BLaER1 treated with 17β-estradiol and CSF1 and Interleukin-3, amounts not matched to agents 10 nM and 100 nM (cell line): Measurements from ENCODE around the gene SDSL.
A peak's percentile ranks its signal among the peaks of the same experiment; 100 is the strongest.

Source experiments
- H3K27ac ChIP-seq, 11 experiments: shearing (Covaris generic); formaldehyde crosslinking; 2 replicates each; pipeline ENCODE4 v1.8.1; 2022
- H3K27me3 ChIP-seq, 11 experiments: shearing (Covaris generic); formaldehyde crosslinking; 2 replicates each; pipeline ENCODE4 v1.8.1; 2022
- H3K36me3 ChIP-seq, 11 experiments: shearing (Covaris generic); formaldehyde crosslinking; 2 replicates each; pipeline ENCODE4 v1.8.1; 2022
- H3K4me1 ChIP-seq, 10 experiments: shearing (Covaris generic); formaldehyde crosslinking; 2 replicates each; pipeline ENCODE4 v1.8.1; 2022
- H3K4me2 ChIP-seq, 11 experiments: shearing (Covaris generic); formaldehyde crosslinking; 2 replicates each; pipeline ENCODE4 v1.8.1; 2022
- H3K4me3 ChIP-seq, 10 experiments: shearing (Covaris generic); formaldehyde crosslinking; 2 replicates each; pipeline ENCODE4 v1.8.1; 2022
- H3K9ac ChIP-seq, 11 experiments: shearing (Covaris generic); formaldehyde crosslinking; 2 replicates each; pipeline ENCODE4 v1.8.1; 2022
- H3K9me3 ChIP-seq, 11 experiments: shearing (Covaris generic); formaldehyde crosslinking; replicated peaks in 1 of 11; 2 replicates each; pipeline ENCODE4 v1.8.1; 2022
- H4K20me1 ChIP-seq, 11 experiments: shearing (Covaris generic); formaldehyde crosslinking; 2 replicates each; pipeline ENCODE4 v1.8.1; 2022
- Cebpa-rat ChIP-seq, 11 experiments: shearing (Covaris generic); IDR thresholded peaks; 2 replicates each; pipeline ENCODE4 v1.8.1; 2022

SDSL gene

GRCh38 chr12:113443030-113443539, 20.9 kb downstream of the SDSL start:
- peaks cover 0 to 12% (median 8%) of the 10 kb centered on the region in 10 experiments; a peak in 13 of 20 replicates for H3K4me1 ChIP-seq
- H4K20me1 ChIP-seq, result peaks cover 0 to 21% (median 0%) of the 10 kb centered on the region in 11 experiments; a peak in 1 of 22 replicates
- peaks cover 0 to 9% (median 4%) of the 10 kb centered on the region in 11 experiments; a peak in 6 of 22 replicates for H3K9me3 ChIP-seq
- no peak overlapping the region for H3K9ac ChIP-seq
- H3K27ac ChIP-seq, result no peak overlapping the region
- no peak for TF ChIP-seq Cebpa-rat (IDR thresholded peaks at IDR 0.05)
- H3K27me3 ChIP-seq, result no peaks in the 10 kb centered on the region
- H3K36me3 ChIP-seq, result no peaks in the 10 kb centered on the region
- H3K4me3 ChIP-seq, result no peak overlapping the region
- no peak overlapping the region for H3K4me2 ChIP-seq

DNA sequence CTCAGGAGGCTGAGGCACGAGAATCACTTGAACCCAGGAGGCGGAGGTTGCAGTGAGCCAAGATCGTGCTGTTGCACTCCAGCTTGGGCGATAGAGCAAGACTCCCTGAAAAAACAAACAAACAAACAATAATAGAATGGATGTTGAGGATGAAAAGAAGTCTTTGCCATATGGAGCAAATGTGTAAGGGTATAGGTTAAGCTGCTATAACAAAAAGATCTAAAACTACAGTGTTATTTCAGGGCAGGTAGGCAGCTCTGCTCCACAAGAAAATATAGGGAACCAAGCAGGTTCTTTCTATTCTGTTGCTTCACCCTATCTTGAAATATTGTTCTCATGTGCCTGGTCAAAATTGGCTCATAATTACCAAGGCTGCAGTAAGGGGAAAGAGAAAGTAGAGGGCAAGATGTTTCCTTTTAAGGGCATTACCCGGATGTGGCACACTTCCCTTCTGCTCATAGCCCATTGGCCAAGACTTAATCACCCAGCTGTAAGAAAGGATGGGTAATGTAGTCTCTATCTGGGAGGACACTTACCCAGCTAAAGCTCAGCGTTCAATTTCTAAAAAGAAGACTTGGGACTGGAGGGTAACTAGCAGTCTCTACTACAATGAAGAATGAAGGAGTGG, 23.5 kb downstream of the SDSL start:
- no peak overlapping the region; a peak in 2 of 22 replicates for H3K27ac ChIP-seq

DNA sequence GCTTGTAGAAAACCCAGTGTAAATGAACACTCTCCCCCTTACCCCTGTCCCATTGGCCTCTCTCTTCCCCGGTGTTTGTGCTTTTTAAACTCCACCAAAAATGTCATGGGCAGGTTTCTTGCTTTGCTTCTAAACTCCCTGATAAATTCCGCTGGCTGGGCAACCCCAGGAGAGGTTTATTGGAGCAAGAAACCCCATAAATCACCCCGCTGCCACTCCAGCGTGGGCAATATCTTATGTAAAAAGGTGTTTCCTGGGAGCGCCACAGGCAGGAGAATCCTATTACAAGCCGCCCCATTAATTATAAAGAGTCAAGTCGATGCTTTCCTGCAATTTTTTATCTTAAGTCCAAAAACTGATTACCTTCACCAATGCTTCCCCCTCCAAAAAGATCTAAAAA, 26.7 kb downstream of the SDSL start:
- H3K4me1 ChIP-seq, result peaks cover 0 to 12% (median 8%) of the 10 kb centered on the region in 10 experiments; a peak in 14 of 20 replicates
- no peak overlapping the region for H3K9ac ChIP-seq
- H3K4me3 ChIP-seq, result no peak overlapping the region
- H4K20me1 ChIP-seq, result no peaks in the 10 kb centered on the region
- no peak overlapping the region for H3K4me2 ChIP-seq
- peaks cover 0 to 9% (median 6%) of the 10 kb centered on the region in 11 experiments; a peak in 7 of 22 replicates for H3K9me3 ChIP-seq
- no peaks in the 10 kb centered on the region for H3K27me3 ChIP-seq
- no peaks in the 10 kb centered on the region for H3K36me3 ChIP-seq
- TF ChIP-seq Cebpa-rat (IDR thresholded peaks at IDR 0.05), result no peak
- H3K27ac ChIP-seq, result no peak overlapping the region

More for the DNA sequence above, 23.5 kb downstream of the SDSL start:
- peak overlapping the region; percentile 0 to 36 (median 28); a peak in 14 of 22 replicates for H3K4me2 ChIP-seq
- no peak overlapping the region for H3K9ac ChIP-seq
- H3K4me3 ChIP-seq, result no peak overlapping the region; a peak in 1 of 20 replicates
- no peaks in the 10 kb centered on the region for H3K36me3 ChIP-seq
- peaks cover 0 to 12% (median 8%) of the 10 kb centered on the region in 10 experiments; a peak in 14 of 20 replicates for H3K4me1 ChIP-seq
- no peaks in the 10 kb centered on the region for H3K27me3 ChIP-seq
- H4K20me1 ChIP-seq, result peaks cover 0 to 8% (median 0%) of the 10 kb centered on the region in 11 experiments; a peak in 1 of 22 replicates
- peaks cover 0 to 9% (median 6%) of the 10 kb centered on the region in 11 experiments; a peak in 7 of 22 replicates for H3K9me3 ChIP-seq
- TF ChIP-seq Cebpa-rat (IDR thresholded peaks at IDR 0.05), result peak in 2 of 11 experiments; percentile 26 to 39; a peak in 2 of 22 replicates

- TF ChIP-seq Cebpa-rat (IDR thresholded peaks at IDR 0.05), result no peak
- Histone ChIP-seq H3K36me3 (no peaks in the 10 kb centered on the region), H3K9me3 (peaks cover 0 to 9% (median 6%) of the 10 kb centered on the region in 11 experiments; a peak in 7 of 22 replicates), H3K4me3 (no peak overlapping the region), H4K20me1 (no peaks in the 10 kb centered on the region), H3K27me3 (no peaks in the 10 kb centered on the region), H3K27ac (no peak overlapping the region), H3K4me1 (peaks cover 0 to 12% (median 8%) of the 10 kb centered on the region in 10 experiments; a peak in 14 of 20 replicates), H3K9ac (no peak overlapping the region), H3K4me2 (no peak overlapping the region)
These were observed 27.1 kb downstream of the SDSL start for GRCh38 chr12:113449299-113449698.

- no peak overlapping the region for H3K9ac ChIP-seq
- no peak overlapping the region for H3K27ac ChIP-seq
- H3K36me3 ChIP-seq, result no peaks in the 10 kb centered on the region
- H4K20me1 ChIP-seq, result no peaks in the 10 kb centered on the region
- peaks cover 0 to 12% (median 8%) of the 10 kb centered on the region in 10 experiments; a peak in 14 of 20 replicates for H3K4me1 ChIP-seq
- no peaks in the 10 kb centered on the region for H3K27me3 ChIP-seq
- no peak for TF ChIP-seq Cebpa-rat (IDR thresholded peaks at IDR 0.05)
- no peak overlapping the region for H3K4me3 ChIP-seq
- H3K9me3 ChIP-seq, result peaks cover 0 to 9% (median 6%) of the 10 kb centered on the region in 11 experiments; a peak in 7 of 22 replicates
- H3K4me2 ChIP-seq, result no peak overlapping the region
These were observed 27.7 kb downstream of the SDSL start for GRCh38 chr12:113449839-113450238.

- Histone ChIP-seq H3K4me3 (no peak overlapping the region), H3K4me2 (no peak overlapping the region), H3K27ac (no peak overlapping the region), H3K36me3 (no peaks in the 10 kb centered on the region), H3K9me3 (peaks cover 0 to 4% (median 0%) of the 10 kb centered on the region in 11 experiments; a peak in 2 of 22 replicates), H3K27me3 (no peaks in the 10 kb centered on the region), H3K9ac (no peak overlapping the region), H3K4me1 (peaks cover 0 to 13% (median 11%) of the 10 kb centered on the region in 10 experiments; a peak in 15 of 20 replicates), H4K20me1 (no peaks in the 10 kb centered on the region)
- no peak for TF ChIP-seq Cebpa-rat (IDR thresholded peaks at IDR 0.05)
These were observed 30.3 kb downstream of the SDSL start for GRCh38 chr12:113452458-113452857.

- no peak overlapping the region for H3K9ac ChIP-seq
- H3K27me3 ChIP-seq, result no peaks in the 10 kb centered on the region
- peaks cover 0 to 4% (median 0%) of the 10 kb centered on the region in 11 experiments; a peak in 2 of 22 replicates for H3K9me3 ChIP-seq
- TF ChIP-seq Cebpa-rat (IDR thresholded peaks at IDR 0.05), result no peak
- H3K36me3 ChIP-seq, result no peaks in the 10 kb centered on the region
- H4K20me1 ChIP-seq, result no peaks in the 10 kb centered on the region
- H3K4me3 ChIP-seq, result no peak overlapping the region
- H3K27ac ChIP-seq, result no peak overlapping the region
- H3K4me1 ChIP-seq, result peaks cover 0 to 13% (median 11%) of the 10 kb centered on the region in 10 experiments; a peak in 15 of 20 replicates
- no peak overlapping the region for H3K4me2 ChIP-seq
These were observed 31.1 kb downstream of the SDSL start for GRCh38 chr12:113453330-113453729.

- Histone ChIP-seq H3K9me3 (no peaks in the 10 kb centered on the region), H3K4me3 (no peak overlapping the region), H3K4me1 (peaks cover 0 to 25% (median 14%) of the 10 kb centered on the region in 10 experiments; a peak in 15 of 20 replicates), H3K4me2 (peak overlapping the region in 9 of 11 experiments; percentile 14 to 74 (median 47); a peak in 16 of 22 replicates), H3K27ac (no peak overlapping the region), H3K9ac (no peak overlapping the region), H3K36me3 (no peaks in the 10 kb centered on the region), H3K27me3 (no peaks in the 10 kb centered on the region), H4K20me1 (no peaks in the 10 kb centered on the region)
- no peak for TF ChIP-seq Cebpa-rat (IDR thresholded peaks at IDR 0.05)
These were observed 34.0 kb downstream of the SDSL start for GRCh38 chr12:113456199-113456598.

GRCh38 chr12:113456761-113457160, 34.6 kb downstream of the SDSL start:
- TF ChIP-seq Cebpa-rat (IDR thresholded peaks at IDR 0.05), result no peak
- peaks cover 0 to 26% (median 14%) of the 10 kb centered on the region in 10 experiments; a peak in 15 of 20 replicates for H3K4me1 ChIP-seq
- H3K27ac ChIP-seq, result no peak overlapping the region
- H3K9me3 ChIP-seq, result no peaks in the 10 kb centered on the region
- H3K4me3 ChIP-seq, result no peak overlapping the region
- H3K9ac ChIP-seq, result no peak overlapping the region; a peak in 1 of 22 replicates
- peak overlapping the region in 9 of 11 experiments; percentile 14 to 74 (median 47); a peak in 16 of 22 replicates for H3K4me2 ChIP-seq
- no peaks in the 10 kb centered on the region for H3K36me3 ChIP-seq
- 0 out of 22 replicates have a peak, but pooled peaks cover 0 to under 1% (median 0%) of the 10 kb centered on the region in 11 experiments for H3K27me3 ChIP-seq
- no peaks in the 10 kb centered on the region for H4K20me1 ChIP-seq
